ENCODE results near the gene DLX1.

The DLX1 gene

GRCh38 chr2:172087780-172088244 lies 2.5 kb downstream of the DLX1 start:
- no peak for DNase-seq

GRCh38 chr2:172088245-172089004 lies 3.1 kb downstream of the DLX1 start:
- DNase-seq: no peak

GRCh38 chr2:172089005-172089504 lies 3.7 kb downstream of the DLX1 start:
- no peak for DNase-seq

- no peak for DNase-seq
These were observed 4.3 kb downstream of the DLX1 start for GRCh38 chr2:172089633-172090032.

DNA sequence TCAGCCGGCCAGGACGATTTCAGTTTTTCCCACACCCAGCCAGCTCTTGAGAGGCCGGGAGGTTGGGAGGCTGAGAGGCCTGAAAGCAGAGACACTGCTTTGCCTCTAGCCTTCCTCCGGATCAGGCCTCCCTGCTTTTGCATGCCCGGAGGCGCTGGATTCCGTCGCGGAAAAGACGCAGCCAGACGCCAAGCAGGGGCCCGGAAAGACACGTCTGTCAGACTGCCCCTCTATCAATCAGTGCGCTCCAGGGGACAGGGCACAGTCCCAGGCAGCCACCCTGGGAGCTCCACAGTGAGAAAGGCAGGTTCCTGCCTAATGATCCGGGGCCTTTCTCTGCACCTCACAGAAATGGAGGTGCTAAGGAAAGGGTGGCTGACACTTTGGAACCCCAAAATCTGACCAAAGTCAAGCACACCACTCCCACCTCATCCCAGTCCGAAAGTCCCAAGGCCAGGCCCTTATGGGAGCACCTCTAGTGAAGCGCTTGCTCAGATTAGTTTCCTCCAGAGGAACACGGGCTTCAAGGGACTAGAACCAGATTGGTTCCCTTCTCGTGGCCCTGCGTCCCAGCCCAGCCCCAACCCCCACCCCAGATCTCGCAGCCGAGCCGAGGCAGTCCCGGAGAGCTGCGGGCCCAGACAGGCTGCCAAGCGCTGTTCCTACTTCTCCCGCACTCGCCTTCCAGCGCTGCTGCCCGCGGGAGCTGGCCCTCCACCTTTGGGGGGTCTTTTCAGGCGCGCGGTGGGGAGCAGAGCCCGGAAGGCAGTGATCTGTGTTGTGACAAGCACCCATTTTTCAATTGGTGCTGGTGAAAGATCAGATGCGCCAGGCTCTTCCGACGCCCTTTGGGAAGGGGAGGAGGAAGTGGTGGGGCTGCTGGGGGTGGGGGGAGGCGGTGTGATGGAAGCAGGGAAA lies 5.0 kb downstream of the DLX1 start:
- no peak for DNase-seq

DNA sequence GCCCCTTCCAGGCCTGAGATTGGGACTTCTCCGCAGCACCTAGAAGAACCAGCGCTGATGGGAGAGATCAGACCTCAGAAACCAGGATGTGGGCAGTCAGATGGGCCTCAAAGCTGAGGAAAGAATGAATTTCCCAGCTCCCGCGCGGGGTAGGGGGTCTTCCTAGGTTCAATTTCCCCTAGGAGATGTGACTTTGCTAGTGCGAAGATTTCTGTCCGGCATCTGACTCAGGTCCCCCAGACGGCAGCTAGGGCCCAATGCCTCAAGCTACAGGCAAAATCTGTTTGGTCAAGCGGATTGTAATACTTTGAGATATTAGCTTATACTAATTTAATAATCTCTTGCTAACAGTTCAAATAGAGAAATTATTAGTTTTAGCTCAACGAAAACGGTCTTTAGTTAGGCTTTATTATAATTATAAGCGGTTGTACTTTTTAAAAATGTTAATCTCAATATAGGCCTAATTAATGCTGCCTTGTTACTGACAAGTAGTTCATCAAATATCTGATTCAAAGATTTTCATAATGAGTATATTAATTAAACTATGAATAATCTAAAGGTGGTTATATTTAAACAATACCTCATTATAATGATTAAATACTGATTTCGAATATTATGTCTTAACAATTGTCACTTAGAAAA lies 5.8 kb downstream of the DLX1 start:
- DNase-seq: no peak

GRCh38 chr2:172091761-172092566 lies 6.7 kb downstream of the DLX1 start:
- no peak for DNase-seq

DNA sequence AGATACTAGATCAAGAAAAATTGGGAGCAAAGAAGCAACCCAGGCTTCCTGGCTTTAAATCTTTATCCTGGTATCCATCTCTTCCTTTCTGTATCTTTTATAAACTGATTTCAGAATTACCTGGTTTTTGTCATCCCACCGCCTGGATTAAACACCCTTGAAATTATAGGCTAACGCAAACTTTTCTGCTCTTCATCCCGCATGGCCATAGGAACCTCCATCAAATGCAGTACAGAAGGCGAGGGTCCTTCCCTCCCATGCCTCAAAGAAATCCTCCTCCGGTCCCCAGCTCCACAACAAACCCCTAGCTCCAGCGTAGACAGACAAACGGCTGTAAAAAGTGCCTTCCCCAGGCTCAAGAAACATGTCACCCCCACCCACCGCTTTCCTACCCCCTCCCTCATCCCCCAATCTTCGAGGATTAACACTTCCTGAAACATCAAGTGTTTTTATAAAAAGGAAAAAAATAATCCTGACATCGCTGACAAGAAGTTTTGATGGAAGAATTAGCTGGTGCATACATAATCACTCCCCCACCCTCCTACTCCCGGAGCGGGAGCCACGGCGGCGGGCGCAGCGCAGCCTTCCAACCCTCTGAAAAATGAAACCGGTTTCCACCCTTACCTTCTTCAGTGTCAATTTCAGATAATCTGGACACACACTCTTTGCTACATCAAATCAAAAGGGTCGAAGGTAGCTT lies 7.6 kb downstream of the DLX1 start:
- no peak for DNase-seq

GRCh38 chr2:172093416-172094293 lies 8.3 kb downstream of the DLX1 start:
- no peak for DNase-seq

DNA sequence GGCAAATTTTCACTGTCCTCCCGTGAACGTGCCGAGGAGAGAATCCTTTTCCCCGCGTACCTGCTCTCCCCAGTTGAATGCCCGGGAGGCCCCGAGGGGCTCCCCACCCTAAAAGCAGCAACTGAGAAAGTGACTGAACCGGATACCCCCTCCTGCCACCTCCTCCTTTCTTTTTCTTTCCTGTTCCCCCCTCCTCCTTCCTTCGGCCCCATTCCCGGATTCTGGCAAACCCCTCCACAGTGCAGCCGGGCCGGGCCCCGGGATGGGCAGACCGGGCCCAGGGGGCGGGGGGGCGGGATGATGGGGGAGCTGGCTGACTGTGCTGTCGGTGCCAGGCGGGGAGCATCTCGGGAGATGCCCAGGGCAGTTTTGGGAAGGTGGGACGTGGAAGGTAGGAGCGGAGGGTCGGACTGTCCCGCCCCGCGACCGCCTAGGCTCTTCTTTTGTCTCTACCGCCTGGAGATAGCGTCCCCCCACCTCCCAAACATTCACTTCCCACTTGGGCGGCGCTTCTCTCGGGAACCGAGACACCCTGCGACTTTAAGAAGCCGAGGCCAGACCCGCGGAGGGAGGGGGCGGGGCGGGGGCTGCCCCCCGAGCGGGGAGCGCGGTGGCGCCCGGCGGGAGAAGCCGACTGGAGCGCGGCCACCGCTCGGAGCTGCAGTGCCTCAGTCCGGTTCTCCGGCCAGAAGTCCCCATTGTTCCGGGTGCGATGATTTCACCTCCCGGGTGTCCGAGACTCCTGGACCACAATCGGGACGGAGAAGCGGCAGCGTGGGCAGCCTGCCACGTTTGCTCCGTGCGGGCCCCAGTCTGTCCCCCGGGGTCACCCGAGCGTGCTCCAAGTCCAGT lies 9.2 kb downstream of the DLX1 start:
- no peak for DNase-seq

- no peak for DNase-seq
These were observed 10.0 kb downstream of the DLX1 start for GRCh38 chr2:172095146-172095904.

- DNase-seq: no peak
These were observed 10.8 kb downstream of the DLX1 start for GRCh38 chr2:172095905-172096625.

- DNase-seq: no peak
These were observed 11.6 kb downstream of the DLX1 start for GRCh38 chr2:172096626-172097547.

- no peak for DNase-seq
These were observed 12.3 kb downstream of the DLX1 start for GRCh38 chr2:172097557-172098131.

DNA sequence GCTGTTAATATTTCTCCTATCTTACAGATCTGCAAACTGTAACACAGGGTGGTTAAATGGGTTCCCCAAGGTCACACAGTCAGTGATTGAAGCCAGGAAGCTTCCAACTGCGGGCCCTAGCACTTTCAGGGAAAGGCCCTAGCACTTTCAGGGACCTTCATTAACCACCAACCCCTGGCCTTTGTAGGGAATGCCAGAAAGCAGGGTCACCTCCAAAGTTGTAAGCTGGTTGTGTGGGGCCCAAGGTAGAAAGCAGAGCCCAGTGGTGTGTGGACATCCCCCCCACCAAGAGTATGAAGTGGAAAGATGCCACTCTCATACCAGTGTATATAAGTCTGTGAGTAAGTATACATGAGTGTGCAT lies 13.0 kb downstream of the DLX1 start:
- no peak for DNase-seq

GRCh38 chr2:172098650-172099471 lies 13.6 kb downstream of the DLX1 start:
- DNase-seq: no peak
